GM12874 (cell line): ENCODE measurements around the gene DNAH10.

Source experiments
- CTCF ChIP-seq: IDR thresholded peaks from 2 replicates; pipeline ENCODE4 v1.5.1; 2011; ENCODE audit warnings: low read depth, mild to moderate bottlenecking, control low read depth, low read length, moderate library complexity; ENCODE audit not compliant: insufficient read depth

The DNAH10 gene

GRCh38 chr12:123941624-123942237 lies 179.6 kb downstream of the DNAH10 start:
- no peak for TF ChIP-seq CTCF

GRCh38 chr12:123942238-123942653 lies 180.1 kb downstream of the DNAH10 start:
- no peak for TF ChIP-seq CTCF

GRCh38 chr12:123942911-123943648 lies 181.0 kb downstream of the DNAH10 start:
- TF ChIP-seq CTCF = no peak

- TF ChIP-seq CTCF = no peak
Observed at GRCh38 chr12:123943816-123944215, 181.7 kb downstream of the DNAH10 start.

GRCh38 chr12:123944696-123945095 lies 182.6 kb downstream of the DNAH10 start:
- TF ChIP-seq CTCF = no peak

- no peak for TF ChIP-seq CTCF
Observed at GRCh38 chr12:123945287-123946151, 183.4 kb downstream of the DNAH10 start.

GRCh38 chr12:123946152-123946515 lies 184.0 kb downstream of the DNAH10 start:
- no peak for TF ChIP-seq CTCF
